ENCODE results near the gene CDH23. TPM values are rescaled to one million over a fixed set of nuclear protein-coding genes. Genes with fewer than 3 reads are reported as not detected.
A peak's percentile ranks its signal among the peaks of the same experiment; 100 is the strongest.

The CDH23 gene
- total and polyA plus RNA-seq, 9 of the 15 experiments (the other 6 are each of a cell fraction or from before 2014, with no cell fraction given): 0.18 to 1.2 (median 0.47) TPM

GRCh38 chr10:71763352-71764127, 366.8 kb downstream of the CDH23 start (continued):
- TF ChIP-seq, protein P1, sequence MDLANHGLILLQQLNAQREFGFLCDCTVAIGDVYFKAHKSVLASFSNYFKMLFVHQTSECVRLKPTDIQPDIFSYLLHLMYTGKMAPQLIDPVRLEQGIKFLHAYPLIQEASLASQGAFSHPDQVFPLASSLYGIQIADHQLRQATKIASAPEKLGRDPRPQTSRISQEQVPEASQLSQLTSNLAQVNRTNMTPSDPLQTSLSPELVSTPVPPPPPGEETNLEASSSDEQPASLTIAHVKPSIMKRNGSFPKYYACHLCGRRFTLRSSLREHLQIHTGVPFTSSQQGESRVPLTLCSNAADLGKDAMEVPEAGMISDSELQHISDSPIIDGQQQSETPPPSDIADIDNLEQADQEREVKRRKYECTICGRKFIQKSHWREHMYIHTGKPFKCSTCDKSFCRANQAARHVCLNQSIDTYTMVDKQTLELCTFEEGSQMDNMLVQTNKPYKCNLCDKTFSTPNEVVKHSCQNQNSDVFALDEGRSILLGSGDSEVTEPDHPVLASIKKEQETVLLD (IDR thresholded peaks at IDR 0.05): no peak
- TF ChIP-seq TAF15 (IDR thresholded peaks at IDR 0.05; ENCODE audit: low read depth, low read length) (no peak), CEBPG (CRISPR knock-in tag; IDR thresholded peaks at IDR 0.05) (no peak), CEBPG (tag; conservative IDR thresholded peaks at IDR 0.05 in 1 of 2, IDR thresholded peaks at IDR 0.05 in 1 of 2) (0 out of 4 replicates have a peak, but pooled peaks of 1 of the 2 experiments have one; percentile 10), HIVEP1 (CRISPR knock-in tag; IDR thresholded peaks at IDR 0.05) (no peak), HNRNPUL1 (IDR thresholded peaks at IDR 0.05; ENCODE audit: low read length) (no peak), ZC3H4 (CRISPR knock-in tag; IDR thresholded peaks at IDR 0.05; ENCODE audit: borderline replicate concordance) (no peak), RNF2 (IDR thresholded peaks at IDR 0.05) (no peak; the same call in 1 of the 2 replicates), CBFA2T2 (conservative IDR thresholded peaks at IDR 0.05) (peak; percentile 50), ZZZ3 (IDR thresholded peaks at IDR 0.05) (no peak), KLF16 (IDR thresholded peaks at IDR 0.05) (peak; percentile 48), ZNF197 (CRISPR knock-in tag; IDR thresholded peaks at IDR 0.05; ENCODE audit: low read depth) (no peak), MITF (IDR thresholded peaks at IDR 0.05) (no peak)
- TF ChIP-seq, protein P2, sequence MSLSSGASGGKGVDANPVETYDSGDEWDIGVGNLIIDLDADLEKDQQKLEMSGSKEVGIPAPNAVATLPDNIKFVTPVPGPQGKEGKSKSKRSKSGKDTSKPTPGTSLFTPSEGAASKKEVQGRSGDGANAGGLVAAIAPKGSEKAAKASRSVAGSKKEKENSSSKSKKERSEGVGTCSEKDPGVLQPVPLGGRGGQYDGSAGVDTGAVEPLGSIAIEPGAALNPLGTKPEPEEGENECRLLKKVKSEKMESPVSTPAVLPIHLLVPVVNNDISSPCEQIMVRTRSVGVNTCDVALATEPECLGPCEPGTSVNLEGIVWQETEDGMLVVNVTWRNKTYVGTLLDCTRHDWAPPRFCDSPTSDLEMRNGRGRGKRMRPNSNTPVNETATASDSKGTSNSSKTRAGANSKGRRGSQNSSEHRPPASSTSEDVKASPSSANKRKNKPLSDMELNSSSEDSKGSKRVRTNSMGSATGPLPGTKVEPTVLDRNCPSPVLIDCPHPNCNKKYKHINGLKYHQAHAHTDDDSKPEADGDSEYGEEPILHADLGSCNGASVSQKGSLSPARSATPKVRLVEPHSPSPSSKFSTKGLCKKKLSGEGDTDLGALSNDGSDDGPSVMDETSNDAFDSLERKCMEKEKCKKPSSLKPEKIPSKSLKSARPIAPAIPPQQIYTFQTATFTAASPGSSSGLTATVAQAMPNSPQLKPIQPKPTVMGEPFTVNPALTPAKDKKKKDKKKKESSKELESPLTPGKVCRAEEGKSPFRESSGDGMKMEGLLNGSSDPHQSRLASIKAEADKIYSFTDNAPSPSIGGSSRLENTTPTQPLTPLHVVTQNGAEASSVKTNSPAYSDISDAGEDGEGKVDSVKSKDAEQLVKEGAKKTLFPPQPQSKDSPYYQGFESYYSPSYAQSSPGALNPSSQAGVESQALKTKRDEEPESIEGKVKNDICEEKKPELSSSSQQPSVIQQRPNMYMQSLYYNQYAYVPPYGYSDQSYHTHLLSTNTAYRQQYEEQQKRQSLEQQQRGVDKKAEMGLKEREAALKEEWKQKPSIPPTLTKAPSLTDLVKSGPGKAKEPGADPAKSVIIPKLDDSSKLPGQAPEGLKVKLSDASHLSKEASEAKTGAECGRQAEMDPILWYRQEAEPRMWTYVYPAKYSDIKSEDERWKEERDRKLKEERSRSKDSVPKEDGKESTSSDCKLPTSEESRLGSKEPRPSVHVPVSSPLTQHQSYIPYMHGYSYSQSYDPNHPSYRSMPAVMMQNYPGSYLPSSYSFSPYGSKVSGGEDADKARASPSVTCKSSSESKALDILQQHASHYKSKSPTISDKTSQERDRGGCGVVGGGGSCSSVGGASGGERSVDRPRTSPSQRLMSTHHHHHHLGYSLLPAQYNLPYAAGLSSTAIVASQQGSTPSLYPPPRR (CRISPR knock-in tag; IDR thresholded peaks at IDR 0.05; ENCODE audit: borderline replicate concordance): no peak
- TF ChIP-seq, protein P3, sequence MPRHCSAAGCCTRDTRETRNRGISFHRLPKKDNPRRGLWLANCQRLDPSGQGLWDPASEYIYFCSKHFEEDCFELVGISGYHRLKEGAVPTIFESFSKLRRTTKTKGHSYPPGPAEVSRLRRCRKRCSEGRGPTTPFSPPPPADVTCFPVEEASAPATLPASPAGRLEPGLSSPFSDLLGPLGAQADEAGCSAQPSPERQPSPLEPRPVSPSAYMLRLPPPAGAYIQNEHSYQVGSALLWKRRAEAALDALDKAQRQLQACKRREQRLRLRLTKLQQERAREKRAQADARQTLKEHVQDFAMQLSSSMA (CRISPR knock-in tag; IDR thresholded peaks at IDR 0.05): no peak
- TF ChIP-seq, protein P4, sequence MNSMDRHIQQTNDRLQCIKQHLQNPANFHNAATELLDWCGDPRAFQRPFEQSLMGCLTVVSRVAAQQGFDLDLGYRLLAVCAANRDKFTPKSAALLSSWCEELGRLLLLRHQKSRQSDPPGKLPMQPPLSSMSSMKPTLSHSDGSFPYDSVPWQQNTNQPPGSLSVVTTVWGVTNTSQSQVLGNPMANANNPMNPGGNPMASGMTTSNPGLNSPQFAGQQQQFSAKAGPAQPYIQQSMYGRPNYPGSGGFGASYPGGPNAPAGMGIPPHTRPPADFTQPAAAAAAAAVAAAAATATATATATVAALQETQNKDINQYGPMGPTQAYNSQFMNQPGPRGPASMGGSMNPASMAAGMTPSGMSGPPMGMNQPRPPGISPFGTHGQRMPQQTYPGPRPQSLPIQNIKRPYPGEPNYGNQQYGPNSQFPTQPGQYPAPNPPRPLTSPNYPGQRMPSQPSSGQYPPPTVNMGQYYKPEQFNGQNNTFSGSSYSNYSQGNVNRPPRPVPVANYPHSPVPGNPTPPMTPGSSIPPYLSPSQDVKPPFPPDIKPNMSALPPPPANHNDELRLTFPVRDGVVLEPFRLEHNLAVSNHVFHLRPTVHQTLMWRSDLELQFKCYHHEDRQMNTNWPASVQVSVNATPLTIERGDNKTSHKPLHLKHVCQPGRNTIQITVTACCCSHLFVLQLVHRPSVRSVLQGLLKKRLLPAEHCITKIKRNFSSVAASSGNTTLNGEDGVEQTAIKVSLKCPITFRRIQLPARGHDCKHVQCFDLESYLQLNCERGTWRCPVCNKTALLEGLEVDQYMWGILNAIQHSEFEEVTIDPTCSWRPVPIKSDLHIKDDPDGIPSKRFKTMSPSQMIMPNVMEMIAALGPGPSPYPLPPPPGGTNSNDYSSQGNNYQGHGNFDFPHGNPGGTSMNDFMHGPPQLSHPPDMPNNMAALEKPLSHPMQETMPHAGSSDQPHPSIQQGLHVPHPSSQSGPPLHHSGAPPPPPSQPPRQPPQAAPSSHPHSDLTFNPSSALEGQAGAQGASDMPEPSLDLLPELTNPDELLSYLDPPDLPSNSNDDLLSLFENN (IDR thresholded peaks at IDR 0.05; ENCODE audit: low read depth in 2 of 2, low read length in 2 of 2): no peak
